GM10266 (cell line): ENCODE results near the gene CCDC91.
"Not testable (repeated sequence)": the region's sequence is repeated elsewhere in the genome, so short reads cannot be mapped to it uniquely, and the experiment has no call there.

ENCODE experiments used
- DNase-seq: peaks from one replicate; pipeline ENCODE4 v3.0.0; 2012; ENCODE audit errors: extremely low spot score
- TF ChIP-seq, protein P1 (sequence below): IDR thresholded peaks from 2 replicates; pipeline ENCODE4 v1.5.1; 2012; ENCODE audit warnings: mild to moderate bottlenecking, low read depth; ENCODE audit not compliant: control insufficient read depth, insufficient read depth; ENCODE audit errors: missing control alignments

CCDC91 gene

DNA sequence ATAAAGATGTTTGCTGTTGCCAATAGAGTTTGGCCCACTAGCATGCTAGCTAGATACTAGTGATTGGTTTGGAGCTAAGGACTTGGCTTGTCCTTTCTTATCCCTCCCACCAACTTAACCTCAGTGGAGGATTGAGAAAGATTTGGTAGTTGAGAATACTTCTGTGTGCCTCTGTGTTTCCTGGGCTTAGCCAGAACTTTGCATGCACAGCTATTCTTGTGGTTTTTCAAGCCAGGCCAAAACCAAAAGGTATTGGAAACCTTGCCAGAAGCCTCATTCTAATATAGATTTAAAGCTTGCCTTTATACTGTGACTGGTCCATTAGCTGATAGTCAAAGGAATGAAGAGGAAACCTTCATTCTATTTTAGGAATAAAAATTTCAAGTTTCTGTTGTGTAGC is 188.5 kb downstream of the CCDC91 start:
- TF ChIP-seq, protein P1, sequence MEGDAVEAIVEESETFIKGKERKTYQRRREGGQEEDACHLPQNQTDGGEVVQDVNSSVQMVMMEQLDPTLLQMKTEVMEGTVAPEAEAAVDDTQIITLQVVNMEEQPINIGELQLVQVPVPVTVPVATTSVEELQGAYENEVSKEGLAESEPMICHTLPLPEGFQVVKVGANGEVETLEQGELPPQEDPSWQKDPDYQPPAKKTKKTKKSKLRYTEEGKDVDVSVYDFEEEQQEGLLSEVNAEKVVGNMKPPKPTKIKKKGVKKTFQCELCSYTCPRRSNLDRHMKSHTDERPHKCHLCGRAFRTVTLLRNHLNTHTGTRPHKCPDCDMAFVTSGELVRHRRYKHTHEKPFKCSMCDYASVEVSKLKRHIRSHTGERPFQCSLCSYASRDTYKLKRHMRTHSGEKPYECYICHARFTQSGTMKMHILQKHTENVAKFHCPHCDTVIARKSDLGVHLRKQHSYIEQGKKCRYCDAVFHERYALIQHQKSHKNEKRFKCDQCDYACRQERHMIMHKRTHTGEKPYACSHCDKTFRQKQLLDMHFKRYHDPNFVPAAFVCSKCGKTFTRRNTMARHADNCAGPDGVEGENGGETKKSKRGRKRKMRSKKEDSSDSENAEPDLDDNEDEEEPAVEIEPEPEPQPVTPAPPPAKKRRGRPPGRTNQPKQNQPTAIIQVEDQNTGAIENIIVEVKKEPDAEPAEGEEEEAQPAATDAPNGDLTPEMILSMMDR: no peak
- no peak for DNase-seq

DNA sequence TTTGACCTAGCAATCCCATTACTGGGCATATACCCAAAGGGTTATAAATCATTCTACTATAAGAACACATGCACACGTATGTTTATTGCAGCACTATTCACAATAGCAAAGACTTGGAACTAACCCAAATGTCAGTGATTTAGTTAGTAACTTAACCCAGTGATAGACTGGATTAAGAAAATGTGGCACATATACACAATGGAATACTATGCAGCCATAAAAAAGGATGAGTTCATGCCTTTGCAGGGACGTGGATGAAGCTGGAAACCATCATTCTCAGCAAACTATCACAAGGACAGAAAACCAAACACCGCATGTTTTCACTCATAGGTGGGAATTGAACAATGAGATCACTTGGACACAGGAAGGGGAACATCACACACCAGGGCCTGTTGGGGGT is 189.5 kb downstream of the CCDC91 start:
- not testable (repeated sequence) for DNase-seq

- DNase-seq: no peak
- TF ChIP-seq, protein P1: no peak
Observed at GRCh38 chr12:28383368-28383767, 193.1 kb downstream of the CCDC91 start.

GRCh38 chr12:28388879-28389278 is 198.6 kb downstream of the CCDC91 start:
- TF ChIP-seq, protein P1: no peak
- DNase-seq: no peak

GRCh38 chr12:28390206-28390605 is 199.9 kb downstream of the CCDC91 start:
- DNase-seq: no peak
- TF ChIP-seq, protein P1: no peak

GRCh38 chr12:28390761-28391385 is 200.6 kb downstream of the CCDC91 start:
- TF ChIP-seq, protein P1: no peak
- no peak for DNase-seq

GRCh38 chr12:28409892-28410291 is 219.6 kb downstream of the CCDC91 start:
- TF ChIP-seq, protein P1: no peak
- no peak for DNase-seq

- no peak for DNase-seq
- TF ChIP-seq, protein P1: no peak
Observed at GRCh38 chr12:28413460-28414109, 223.3 kb downstream of the CCDC91 start.
